GM18505 (cell line): ENCODE results near the gene EIF1AD.

Experiments
- ATAC-seq: cut with Tn5 transposase; IDR thresholded peaks from one replicate; pipeline ENCODE4 v1.9.1; 2021; ENCODE audit not compliant: unreplicated experiment
- POLR2A ChIP-seq: IDR thresholded peaks from 4 replicates; pipeline ENCODE4 v1.6.1; 2011; ENCODE audit warnings: borderline replicate concordance; ENCODE audit not compliant: insufficient read depth, insufficient read length; ENCODE audit errors: extremely low read depth

The EIF1AD gene

GRCh38 chr11:65978391-65979238 is 23.3 kb downstream of the EIF1AD start:
- TF ChIP-seq POLR2A, result no peak
- ATAC-seq, result no peak

- TF ChIP-seq POLR2A, result no peak
- ATAC-seq, result no peak
Measured at GRCh38 chr11:65977621-65978390, 24.2 kb downstream of the EIF1AD start.

- no peak for ATAC-seq
- no peak for TF ChIP-seq POLR2A
Measured at GRCh38 chr11:65976216-65977176, 25.5 kb downstream of the EIF1AD start.

- TF ChIP-seq POLR2A, result no peak
- no peak for ATAC-seq
Measured at GRCh38 chr11:65975771-65976170, 26.2 kb downstream of the EIF1AD start.

GRCh38 chr11:65973439-65974110 is 28.4 kb downstream of the EIF1AD start:
- ATAC-seq, result no peak
- no peak for TF ChIP-seq POLR2A

- ATAC-seq, result no peak
- TF ChIP-seq POLR2A, result no peak
Measured at GRCh38 chr11:65972116-65972515, 29.8 kb downstream of the EIF1AD start.

- TF ChIP-seq POLR2A, result no peak
- ATAC-seq, result no peak
Measured at GRCh38 chr11:65968600-65969482, 33.1 kb downstream of the EIF1AD start.

GRCh38 chr11:65967329-65967934 is 34.5 kb downstream of the EIF1AD start:
- no peak for ATAC-seq
- no peak for TF ChIP-seq POLR2A

GRCh38 chr11:65965986-65966762 is 35.8 kb downstream of the EIF1AD start:
- no peak for ATAC-seq
- no peak for TF ChIP-seq POLR2A

- TF ChIP-seq POLR2A, result no peak
- no peak for ATAC-seq
Measured at GRCh38 chr11:65964906-65965305, 37.1 kb downstream of the EIF1AD start.
